ENCODE data around the gene KRT74. TPM values are rescaled to one million over a fixed set of nuclear protein-coding genes. Genes with fewer than 3 reads are reported as not detected.

KRT74 gene
- total RNA-seq, 1 donor from 2014 or later, result not detected

DNA sequence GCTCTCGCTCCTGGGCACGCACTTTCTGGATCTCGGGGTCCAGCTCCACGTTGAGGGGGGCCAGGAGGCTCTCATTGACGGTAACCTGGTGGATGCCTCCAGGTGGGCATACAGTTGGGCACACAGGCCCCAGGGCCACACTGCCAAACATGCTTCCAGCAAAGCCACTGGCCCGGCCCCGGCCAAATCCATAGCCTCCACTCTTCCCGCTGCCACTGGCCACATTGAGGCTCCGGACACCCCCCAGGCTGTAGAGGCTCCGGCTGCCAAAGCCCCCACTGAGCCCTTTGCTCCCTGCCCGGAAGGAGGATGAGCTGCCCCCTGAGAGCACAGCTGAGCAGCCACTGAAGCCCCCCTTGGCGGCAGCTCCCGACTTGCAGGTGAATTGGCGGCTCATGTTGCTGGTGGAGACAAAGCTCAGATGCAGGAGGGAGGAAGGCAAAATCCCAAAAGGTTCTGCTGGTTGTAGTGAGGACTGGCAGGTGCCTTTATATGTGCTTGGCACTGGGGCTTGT, 20.9 kb downstream of the KRT74 start, which contains the start of gene KRT71:
KRT71 (minus strand) TSS at position 465 of the 515 bp plus-strand sequence; CDS start at position 397, 68 bp downstream.
- Mint-ChIP-seq H3K9me3 (ENCODE audit: unreplicated experiment) (no peaks in the 10 kb centered on the region), H3K4me3 (ENCODE audit: unreplicated experiment) (no peak within 1 kb of the TSS), H3K4me1 (ENCODE audit: unreplicated experiment) (no peaks in the 10 kb centered on the region)

DNA sequence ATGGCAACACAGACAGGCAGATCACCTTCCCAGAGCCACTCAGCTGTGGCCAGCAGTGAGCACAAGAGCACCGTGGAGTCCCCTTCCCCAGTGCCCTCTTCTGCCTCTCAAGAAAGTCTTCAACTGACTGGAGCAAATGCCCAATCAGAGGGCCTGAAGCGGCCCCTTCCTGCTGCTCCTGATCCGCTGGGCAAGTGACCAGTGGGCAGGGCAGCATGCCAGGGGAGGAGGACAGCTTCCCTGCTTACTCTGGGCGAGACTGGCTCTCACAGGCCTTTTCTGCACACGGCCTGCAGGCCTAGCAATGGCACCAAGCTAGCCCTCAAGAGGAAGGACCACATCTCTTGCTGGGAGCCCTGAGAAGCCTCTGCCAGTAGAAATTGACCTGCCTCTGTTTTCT, 21.6 kb downstream of the KRT74 start:
- Mint-ChIP-seq H3K4me3 (ENCODE audit: unreplicated experiment) (no peak overlapping the region), H3K27ac (ENCODE audit: unreplicated experiment) (no peak overlapping the region), H3K36me3 (ENCODE audit: low read depth, unreplicated experiment) (no peaks in the 10 kb centered on the region), H3K9me3 (ENCODE audit: unreplicated experiment) (no peaks in the 10 kb centered on the region), H3K4me1 (ENCODE audit: unreplicated experiment) (no peaks in the 10 kb centered on the region), H3K27me3 (ENCODE audit: unreplicated experiment) (peaks cover 7% of the 10 kb centered on the region)
- TF ChIP-seq, protein P1, sequence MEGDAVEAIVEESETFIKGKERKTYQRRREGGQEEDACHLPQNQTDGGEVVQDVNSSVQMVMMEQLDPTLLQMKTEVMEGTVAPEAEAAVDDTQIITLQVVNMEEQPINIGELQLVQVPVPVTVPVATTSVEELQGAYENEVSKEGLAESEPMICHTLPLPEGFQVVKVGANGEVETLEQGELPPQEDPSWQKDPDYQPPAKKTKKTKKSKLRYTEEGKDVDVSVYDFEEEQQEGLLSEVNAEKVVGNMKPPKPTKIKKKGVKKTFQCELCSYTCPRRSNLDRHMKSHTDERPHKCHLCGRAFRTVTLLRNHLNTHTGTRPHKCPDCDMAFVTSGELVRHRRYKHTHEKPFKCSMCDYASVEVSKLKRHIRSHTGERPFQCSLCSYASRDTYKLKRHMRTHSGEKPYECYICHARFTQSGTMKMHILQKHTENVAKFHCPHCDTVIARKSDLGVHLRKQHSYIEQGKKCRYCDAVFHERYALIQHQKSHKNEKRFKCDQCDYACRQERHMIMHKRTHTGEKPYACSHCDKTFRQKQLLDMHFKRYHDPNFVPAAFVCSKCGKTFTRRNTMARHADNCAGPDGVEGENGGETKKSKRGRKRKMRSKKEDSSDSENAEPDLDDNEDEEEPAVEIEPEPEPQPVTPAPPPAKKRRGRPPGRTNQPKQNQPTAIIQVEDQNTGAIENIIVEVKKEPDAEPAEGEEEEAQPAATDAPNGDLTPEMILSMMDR (IDR thresholded peaks at IDR 0.05; ENCODE audit: unreplicated experiment), result no peak
- no peak for DNase-seq (ENCODE audit: low spot score)

More for the DNA sequence above, 20.9 kb downstream of the KRT74 start, which contains the start of gene KRT71:
- H3K27me3 Mint-ChIP-seq (ENCODE audit: unreplicated experiment), result peaks cover 7% of the 10 kb centered on the region
- no peak within 1 kb of the TSS for H3K27ac Mint-ChIP-seq (ENCODE audit: unreplicated experiment)
- no peaks in the 10 kb centered on the region for H3K36me3 Mint-ChIP-seq (ENCODE audit: low read depth, unreplicated experiment)
- TF ChIP-seq, protein P1 (IDR thresholded peaks at IDR 0.05; ENCODE audit: unreplicated experiment), result no peak
- DNase-seq (ENCODE audit: low spot score), result no peak

DNA sequence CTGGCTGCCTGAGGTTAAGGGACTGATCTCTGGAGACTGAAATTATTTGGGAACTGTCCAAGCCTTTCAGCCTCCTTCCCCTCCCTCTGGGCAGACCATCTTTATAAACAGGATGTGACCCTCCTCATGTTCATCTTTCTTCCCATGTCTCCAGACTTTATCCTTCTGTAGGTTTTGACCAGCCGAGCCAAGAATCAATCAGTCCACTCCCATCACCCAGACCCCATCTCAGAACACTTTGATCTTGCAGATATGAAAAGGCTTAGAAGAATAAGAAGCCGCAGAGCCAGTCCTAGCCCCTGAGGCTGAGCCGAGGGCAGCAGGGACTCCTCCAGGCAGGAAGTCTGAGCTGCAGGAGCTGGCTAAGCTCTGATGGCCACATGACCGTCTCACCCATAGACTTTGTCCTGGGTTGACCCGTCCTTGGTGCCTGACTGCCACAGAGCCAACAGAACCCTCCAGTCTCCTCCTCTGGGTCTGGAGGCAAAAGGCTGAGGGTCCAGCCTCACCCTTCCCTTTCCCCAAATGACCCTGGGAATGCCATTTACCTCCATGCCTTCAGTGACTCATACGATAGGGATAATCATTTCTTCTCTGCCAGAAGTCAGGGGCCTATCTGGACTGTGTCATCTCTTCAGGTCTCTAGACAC, 22.3 kb downstream of the KRT74 start:
- TF ChIP-seq, protein P1 (IDR thresholded peaks at IDR 0.05; ENCODE audit: unreplicated experiment), result no peak
- Mint-ChIP-seq H3K9me3 (ENCODE audit: unreplicated experiment) (no peaks in the 10 kb centered on the region), H3K27ac (ENCODE audit: unreplicated experiment) (no peak overlapping the region)

DNA sequence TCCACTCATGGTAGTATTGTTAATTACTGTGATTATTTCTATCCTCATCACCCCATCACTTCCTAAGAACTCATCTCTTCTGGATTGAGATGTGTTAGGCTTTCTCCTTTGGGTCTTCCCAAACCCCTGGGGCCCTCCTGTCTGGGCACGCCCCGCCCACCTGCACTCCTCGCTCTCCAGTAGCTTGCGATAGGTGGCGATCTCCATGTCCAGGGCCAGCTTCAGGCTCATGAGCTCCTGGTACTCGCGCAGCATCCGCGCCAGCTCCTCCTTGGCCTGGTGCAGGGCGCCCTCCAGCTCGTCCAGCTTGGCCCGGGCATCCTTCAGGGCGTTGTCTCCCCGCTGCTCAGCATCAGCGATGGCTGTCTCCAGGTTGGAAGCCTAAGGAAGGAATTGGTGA, 27.5 kb downstream of the KRT74 start:
- no peak for DNase-seq (ENCODE audit: low spot score)
- peaks cover 4% of the 10 kb centered on the region for H3K27me3 Mint-ChIP-seq (ENCODE audit: unreplicated experiment)
- TF ChIP-seq, protein P1 (IDR thresholded peaks at IDR 0.05; ENCODE audit: unreplicated experiment), result no peak
- no peak overlapping the region for H3K27ac Mint-ChIP-seq (ENCODE audit: unreplicated experiment)
- no peak overlapping the region for H3K4me3 Mint-ChIP-seq (ENCODE audit: unreplicated experiment)
- H3K36me3 Mint-ChIP-seq (ENCODE audit: low read depth, unreplicated experiment), result no peaks in the 10 kb centered on the region
- H3K9me3 Mint-ChIP-seq (ENCODE audit: unreplicated experiment), result no peaks in the 10 kb centered on the region
- H3K4me1 Mint-ChIP-seq (ENCODE audit: unreplicated experiment), result no peaks in the 10 kb centered on the region

More for the DNA sequence above, 22.3 kb downstream of the KRT74 start:
- H3K36me3 Mint-ChIP-seq (ENCODE audit: low read depth, unreplicated experiment), result no peaks in the 10 kb centered on the region
- DNase-seq (ENCODE audit: low spot score), result no peak
- no peak overlapping the region for H3K4me3 Mint-ChIP-seq (ENCODE audit: unreplicated experiment)
- H3K27me3 Mint-ChIP-seq (ENCODE audit: unreplicated experiment), result peaks cover 9% of the 10 kb centered on the region
- H3K4me1 Mint-ChIP-seq (ENCODE audit: unreplicated experiment), result no peaks in the 10 kb centered on the region

All from endothelial cell (in vitro differentiated cells).